GM12878 (cell line): ENCODE data around the gene EPB41L4B. TPM values are rescaled to one million over a fixed set of nuclear protein-coding genes. Genes with fewer than 3 reads are reported as not detected.

ENCODE experiments used
- ATAC-seq: fragments of 200-7000 bp; cut with Tn5 transposase; 3 replicates; pipeline ENCODE4 v1.9.1; 2020; ENCODE audit warnings: mild to moderate bottlenecking, moderate library complexity
- BruUV-seq: library from RNA; stranded (reverse); fragments of 400-500 nt; replicated peaks from 2 replicates; lab custom pipeline; 2021; lab: Mats Ljungman, UMichigan
- CTCF ChIA-PET: fragments of 300-600 bp; sonication (Branson Sonifier 250); formaldehyde crosslinking; extraction: SDS; loops from one replicate; lab custom pipeline; 2021; ENCODE audit warnings: inconsistent platforms; lab: Yijun Ruan, JAX
- POLR2A ChIA-PET: fragments of 350-600 bp; formaldehyde crosslinking; extraction: SDS; loops from one replicate; lab custom pipeline; 2021; ENCODE audit warnings: inconsistent platforms; lab: Charles Lee
- RAD21 ChIA-PET: fragments of 300-600 bp; sonication (Branson Sonifier 250); formaldehyde crosslinking; loops from one replicate; lab custom pipeline; 2023; ENCODE audit warnings: antibody characterized with exemption; ENCODE audit not compliant: unreplicated experiment; lab: Charles Lee
- SMC1A ChIA-PET: fragments of 300-600 bp; sonication (Branson Sonifier 250); formaldehyde crosslinking; loops from one replicate; lab custom pipeline; 2023; ENCODE audit not compliant: unreplicated experiment, uncharacterized antibody; lab: Charles Lee
- DNase-seq: peaks from one replicate; pipeline ENCODE4 v3.0.0-alpha.2; 2011; ENCODE audit warnings: low read depth, low spot score
- FAIRE-seq: peaks from 3 replicates; lab custom pipeline; 2011; peaks lifted over from hg19 to GRCh38; lab: Jason Lieb, UNC
- H2AFZ ChIP-seq: 2 replicates; pipeline ENCODE4 v1.6.0; 2011; ENCODE audit warnings: low read depth, low read length, control low read depth; ENCODE audit not compliant: control insufficient read depth
- H3K27ac ChIP-seq: 2 replicates; pipeline ENCODE4 v1.5.1; 2011; ENCODE audit warnings: control low read depth; ENCODE audit not compliant: control insufficient read depth, insufficient read depth
- H3K27me3 ChIP-seq, 2 experiments: replicated peaks in 1 of 2; 2 replicates each; pipeline versions ENCODE4 v1.6.0 to v1.6.1; 2011; ENCODE audit warnings: low read length in 1 of 2; ENCODE audit not compliant: control insufficient read depth in 2 of 2, insufficient read depth in 2 of 2
- H3K36me3 ChIP-seq, 2 experiments: 2 replicates each; pipeline ENCODE4 v1.5.1; 2011; ENCODE audit warnings: low read length in 1 of 2; ENCODE audit not compliant: control insufficient read depth in 2 of 2, insufficient read depth in 2 of 2
- H3K4me1 ChIP-seq: 2 replicates; pipeline ENCODE4 v1.6.1; 2011; ENCODE audit warnings: mild to moderate bottlenecking, low read length, moderate library complexity, mixed read lengths; ENCODE audit not compliant: control insufficient read depth, insufficient read depth
- H3K4me2 ChIP-seq: 2 replicates; pipeline ENCODE4 v1.6.0; 2011; ENCODE audit warnings: control low read depth; ENCODE audit not compliant: control insufficient read depth, insufficient read depth
- H3K4me3 ChIP-seq: fragments of 200-600 bp; sonication (generic); 2 replicates; pipeline ENCODE4 v1.5.1; 2016
- H3K79me2 ChIP-seq: 2 replicates; pipeline ENCODE4 v1.6.0; 2011; ENCODE audit warnings: low read length; ENCODE audit not compliant: control insufficient read depth, insufficient read depth
- H3K9ac ChIP-seq: 2 replicates; pipeline ENCODE4 v1.8.0; 2011; ENCODE audit warnings: low read length, control low read depth, mixed read lengths; ENCODE audit not compliant: control insufficient read depth, insufficient read depth
- H3K9me3 ChIP-seq: replicated peaks from 3 replicates; pipeline ENCODE4 v1.5.1; 2011; ENCODE audit warnings: mild to moderate bottlenecking, low read length; ENCODE audit not compliant: control insufficient read depth, insufficient read depth
- H4K20me1 ChIP-seq: 2 replicates; pipeline ENCODE4 v1.6.0; 2011; ENCODE audit not compliant: control insufficient read depth, insufficient read depth
- BMI1 ChIP-seq: fragments of 450-650 bp; IDR thresholded peaks from 2 replicates; pipeline ENCODE4 v1.6.1; 2016; ENCODE audit warnings: mild to moderate bottlenecking, moderate library complexity, borderline replicate concordance
- BRCA1 ChIP-seq: IDR thresholded peaks from 2 replicates; pipeline ENCODE4 v1.6.1; 2011; ENCODE audit warnings: low read depth, low read length, improper control_type of control experiment
- CBX3 ChIP-seq: fragments of 200-600 bp; sonication (generic); IDR thresholded peaks from 2 replicates; pipeline ENCODE4 v1.6.1; 2016; ENCODE audit warnings: low read depth, borderline replicate concordance
- DPF2 ChIP-seq: fragments of 450-650 bp; IDR thresholded peaks from 2 replicates; pipeline ENCODE4 v1.6.1; 2017; ENCODE audit warnings: mild to moderate bottlenecking
- EGR1 ChIP-seq, 2 experiments: IDR thresholded peaks; 1 replicate in 1 of 2; 2 replicates in 1 of 2; pipeline ENCODE4 v1.6.1; 2011 to 2012; ENCODE audit warnings: low read depth in 2 of 2, low read length in 2 of 2, borderline replicate concordance in 1 of 2, mild to moderate bottlenecking in 1 of 2, moderate library complexity in 1 of 2
- KAT2A ChIP-seq: conservative IDR thresholded peaks from 2 replicates; pipeline ENCODE4 v1.6.1; 2011; ENCODE audit warnings: low read depth, low read length; ENCODE audit not compliant: control insufficient read depth
- MTA2 ChIP-seq: fragments of 450-650 bp; IDR thresholded peaks from 2 replicates; pipeline ENCODE4 v1.6.1; 2016; ENCODE audit warnings: low read depth, mild to moderate bottlenecking, moderate library complexity
- RB1 ChIP-seq: fragments of 450-650 bp; formaldehyde crosslinking; IDR thresholded peaks from 2 replicates; pipeline ENCODE4 v1.6.1; 2017; ENCODE audit warnings: mild to moderate bottlenecking, borderline replicate concordance
- SIN3A ChIP-seq: IDR thresholded peaks from 2 replicates; pipeline ENCODE4 v1.6.1; 2012; ENCODE audit warnings: low read depth, low read length, improper control_type of control experiment
- TCF12 ChIP-seq: IDR thresholded peaks from 2 replicates; pipeline ENCODE4 v1.6.1; 2011; ENCODE audit warnings: low read depth, mild to moderate bottlenecking, low read length
- YY1 ChIP-seq: IDR thresholded peaks from 2 replicates; pipeline ENCODE4 v1.6.1; 2011; ENCODE audit warnings: low read depth, mild to moderate bottlenecking, low read length
- ZNF217 ChIP-seq: fragments of 450-650 bp; IDR thresholded peaks from 2 replicates; pipeline ENCODE4 v1.6.1; 2017; ENCODE audit warnings: antibody characterized with exemption, mild to moderate bottlenecking
- ZZZ3 ChIP-seq: IDR thresholded peaks from 2 replicates; pipeline ENCODE4 v1.6.1; 2011; ENCODE audit warnings: low read depth; ENCODE audit not compliant: control insufficient read depth, insufficient read length
- WGBS: methylation state at CpG from one replicate; pipeline ENCODE4 v1.1.6; 2016; ENCODE audit warnings: low lambda C conversion rate; ENCODE audit not compliant: insufficient replicate concordance, insufficient coverage; ENCODE audit errors: missing lambda C conversion rate; 5-methylcytosine and 5-hydroxymethylcytosine counted together
- in situ Hi-C: fragments of 300-500 bp; cut with MboI; formaldehyde crosslinking; loops from 9 replicates; pipeline ENCODE4 v1.14.3; 2018; ENCODE audit warnings: mixed read lengths
- intact Hi-C: fragments of 100-400 bp; cut with micrococcal nuclease; formaldehyde crosslinking; loops from one replicate; pipeline ENCODE4 v1.14.2; 2022; ENCODE audit not compliant: unreplicated experiment
- polyA plus RNA-seq, 11 experiments: library from polyadenylated mRNA; depleted of rRNA in 4 of 11; unstranded in 6 of 11; stranded (reverse) in 5 of 11; fragments of >200 nt; fragmentation: Nextera tagmentation in 4 of 11; fragmentation: Illumina TruSeq in 1 of 11; extraction: Ambion mirVana in 4 of 11; extraction: Trizol in 1 of 11; gene quantifications; 1 replicate in 1 of 11; 2 replicates in 10 of 11; pipeline versions ENCODE4 v1.2.1 to v1.2.3, GENCODE V29; 2011 to 2016; ENCODE audit warnings: inconsistent platforms in 2 of 11, missing spikeins in 2 of 11, low read depth in 1 of 11
- total RNA-seq, 4 experiments: library from RNA; depleted of rRNA in 3 of 4; stranded (reverse); fragments of >200 nt in 3 of 4; fragmentation: Illumina TruSeq in 1 of 4; extraction: Trizol in 1 of 4; gene quantifications; 2 replicates each; pipeline versions ENCODE4 v1.2.1 to v1.2.3, GENCODE V29; 2013 to 2021
- TF ChIP-seq, protein P1 (sequence below): fragments of 450-650 bp; IDR thresholded peaks from 2 replicates; pipeline ENCODE4 v1.6.1; 2017; ENCODE audit warnings: antibody characterized with exemption, mild to moderate bottlenecking, moderate library complexity
- TF ChIP-seq, protein P2 (sequence below): fragments of 450-650 bp; IDR thresholded peaks from 2 replicates; pipeline ENCODE4 v1.6.1; 2017; ENCODE audit warnings: low read depth, mild to moderate bottlenecking, moderate library complexity
- TF ChIP-seq, protein P3 (sequence below): fragments of 450-650 bp; IDR thresholded peaks from 2 replicates; pipeline ENCODE4 v1.6.1; 2016; ENCODE audit warnings: mild to moderate bottlenecking
- TF ChIP-seq, protein P4 (sequence below): IDR thresholded peaks from 2 replicates; pipeline ENCODE4 v1.6.1; 2011; ENCODE audit warnings: low read depth, low read length, improper control_type of control experiment, borderline replicate concordance
- TF ChIP-seq, protein P5 (sequence below): IDR thresholded peaks from 2 replicates; pipeline ENCODE4 v1.6.1; 2012; ENCODE audit warnings: low read depth, low read length, improper control_type of control experiment

Gene EPB41L4B
- total and polyA plus RNA-seq, 10 of the 15 experiments (the other 5 are each of a cell fraction or from before 2014, with no cell fraction given): 0.04 to 0.75 (median 0.13) TPM; not detected in 1

DNA sequence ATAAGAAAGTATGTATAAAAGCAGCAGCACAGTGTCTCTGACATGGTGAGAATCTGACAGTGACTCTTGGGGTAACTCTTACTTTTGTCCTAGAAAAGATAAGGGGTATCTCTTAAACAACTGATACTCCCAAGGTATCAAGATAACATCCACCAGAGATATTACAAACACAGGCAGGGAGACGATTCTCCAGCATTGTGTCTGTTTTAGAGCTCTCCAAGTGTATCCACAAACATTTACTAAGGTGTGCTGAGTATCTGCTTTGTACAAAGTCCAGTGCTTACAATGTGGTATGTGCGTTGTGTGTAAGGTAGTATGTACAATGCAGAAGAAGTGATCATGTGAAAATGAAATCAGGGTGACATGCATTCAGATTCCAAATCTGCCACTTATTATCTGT is 196.7 kb downstream of the EPB41L4B start:
- ATAC-seq (no peak), FAIRE-seq (no peak), DNase-seq (no peak)
- Histone ChIP-seq H3K27me3 (no peaks in the 10 kb centered on the region), H3K79me2 (peaks cover 6% of the 10 kb centered on the region), H3K4me3 (no peak overlapping the region), H3K4me1 (peaks cover 7% of the 10 kb centered on the region; the same call in 1 of the 2 replicates), H4K20me1 (no peaks in the 10 kb centered on the region), H3K9ac (no peak overlapping the region), H2AFZ (no peak overlapping the region), H3K36me3 (no peaks in the 10 kb centered on the region), H3K27ac (no peak overlapping the region), H3K9me3 (no peaks in the 10 kb centered on the region), H3K4me2 (no peak overlapping the region)
- in situ Hi-C loops (no loop called here), intact Hi-C loops (no loop called here)
- 91% methylated on average over 2 of the region's 2 CpGs for WGBS
- no peak for TF ChIP-seq DPF2
- no peak for TF ChIP-seq ZZZ3
- TF ChIP-seq, protein P1, sequence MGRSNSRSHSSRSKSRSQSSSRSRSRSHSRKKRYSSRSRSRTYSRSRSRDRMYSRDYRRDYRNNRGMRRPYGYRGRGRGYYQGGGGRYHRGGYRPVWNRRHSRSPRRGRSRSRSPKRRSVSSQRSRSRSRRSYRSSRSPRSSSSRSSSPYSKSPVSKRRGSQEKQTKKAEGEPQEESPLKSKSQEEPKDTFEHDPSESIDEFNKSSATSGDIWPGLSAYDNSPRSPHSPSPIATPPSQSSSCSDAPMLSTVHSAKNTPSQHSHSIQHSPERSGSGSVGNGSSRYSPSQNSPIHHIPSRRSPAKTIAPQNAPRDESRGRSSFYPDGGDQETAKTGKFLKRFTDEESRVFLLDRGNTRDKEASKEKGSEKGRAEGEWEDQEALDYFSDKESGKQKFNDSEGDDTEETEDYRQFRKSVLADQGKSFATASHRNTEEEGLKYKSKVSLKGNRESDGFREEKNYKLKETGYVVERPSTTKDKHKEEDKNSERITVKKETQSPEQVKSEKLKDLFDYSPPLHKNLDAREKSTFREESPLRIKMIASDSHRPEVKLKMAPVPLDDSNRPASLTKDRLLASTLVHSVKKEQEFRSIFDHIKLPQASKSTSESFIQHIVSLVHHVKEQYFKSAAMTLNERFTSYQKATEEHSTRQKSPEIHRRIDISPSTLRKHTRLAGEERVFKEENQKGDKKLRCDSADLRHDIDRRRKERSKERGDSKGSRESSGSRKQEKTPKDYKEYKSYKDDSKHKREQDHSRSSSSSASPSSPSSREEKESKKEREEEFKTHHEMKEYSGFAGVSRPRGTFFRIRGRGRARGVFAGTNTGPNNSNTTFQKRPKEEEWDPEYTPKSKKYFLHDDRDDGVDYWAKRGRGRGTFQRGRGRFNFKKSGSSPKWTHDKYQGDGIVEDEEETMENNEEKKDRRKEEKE: no peak
- no peak for TF ChIP-seq BMI1
- TF ChIP-seq, protein P2, sequence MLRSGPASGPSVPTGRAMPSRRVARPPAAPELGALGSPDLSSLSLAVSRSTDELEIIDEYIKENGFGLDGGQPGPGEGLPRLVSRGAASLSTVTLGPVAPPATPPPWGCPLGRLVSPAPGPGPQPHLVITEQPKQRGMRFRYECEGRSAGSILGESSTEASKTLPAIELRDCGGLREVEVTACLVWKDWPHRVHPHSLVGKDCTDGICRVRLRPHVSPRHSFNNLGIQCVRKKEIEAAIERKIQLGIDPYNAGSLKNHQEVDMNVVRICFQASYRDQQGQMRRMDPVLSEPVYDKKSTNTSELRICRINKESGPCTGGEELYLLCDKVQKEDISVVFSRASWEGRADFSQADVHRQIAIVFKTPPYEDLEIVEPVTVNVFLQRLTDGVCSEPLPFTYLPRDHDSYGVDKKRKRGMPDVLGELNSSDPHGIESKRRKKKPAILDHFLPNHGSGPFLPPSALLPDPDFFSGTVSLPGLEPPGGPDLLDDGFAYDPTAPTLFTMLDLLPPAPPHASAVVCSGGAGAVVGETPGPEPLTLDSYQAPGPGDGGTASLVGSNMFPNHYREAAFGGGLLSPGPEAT: no peak
- no peak for TF ChIP-seq KAT2A
- no peak for TF ChIP-seq ZNF217
- no peak for TF ChIP-seq EGR1 (IDR thresholded peaks at IDR 0.05; ENCODE audit: borderline replicate concordance in 1 of 2, low read depth in 2 of 2, low read length in 2 of 2)
- TF ChIP-seq BRCA1: no peak
- no peak for TF ChIP-seq MTA2
- no peak for TF ChIP-seq SIN3A
- no peak for TF ChIP-seq RB1
- TF ChIP-seq CBX3: no peak
- TF ChIP-seq, protein P3, sequence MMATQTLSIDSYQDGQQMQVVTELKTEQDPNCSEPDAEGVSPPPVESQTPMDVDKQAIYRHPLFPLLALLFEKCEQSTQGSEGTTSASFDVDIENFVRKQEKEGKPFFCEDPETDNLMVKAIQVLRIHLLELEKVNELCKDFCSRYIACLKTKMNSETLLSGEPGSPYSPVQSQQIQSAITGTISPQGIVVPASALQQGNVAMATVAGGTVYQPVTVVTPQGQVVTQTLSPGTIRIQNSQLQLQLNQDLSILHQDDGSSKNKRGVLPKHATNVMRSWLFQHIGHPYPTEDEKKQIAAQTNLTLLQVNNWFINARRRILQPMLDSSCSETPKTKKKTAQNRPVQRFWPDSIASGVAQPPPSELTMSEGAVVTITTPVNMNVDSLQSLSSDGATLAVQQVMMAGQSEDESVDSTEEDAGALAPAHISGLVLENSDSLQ: no peak
- TF ChIP-seq TCF12: no peak
- no peak for TF ChIP-seq YY1
- TF ChIP-seq, protein P4, sequence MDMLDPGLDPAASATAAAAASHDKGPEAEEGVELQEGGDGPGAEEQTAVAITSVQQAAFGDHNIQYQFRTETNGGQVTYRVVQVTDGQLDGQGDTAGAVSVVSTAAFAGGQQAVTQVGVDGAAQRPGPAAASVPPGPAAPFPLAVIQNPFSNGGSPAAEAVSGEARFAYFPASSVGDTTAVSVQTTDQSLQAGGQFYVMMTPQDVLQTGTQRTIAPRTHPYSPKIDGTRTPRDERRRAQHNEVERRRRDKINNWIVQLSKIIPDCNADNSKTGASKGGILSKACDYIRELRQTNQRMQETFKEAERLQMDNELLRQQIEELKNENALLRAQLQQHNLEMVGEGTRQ: no peak
- TF ChIP-seq, protein P5, sequence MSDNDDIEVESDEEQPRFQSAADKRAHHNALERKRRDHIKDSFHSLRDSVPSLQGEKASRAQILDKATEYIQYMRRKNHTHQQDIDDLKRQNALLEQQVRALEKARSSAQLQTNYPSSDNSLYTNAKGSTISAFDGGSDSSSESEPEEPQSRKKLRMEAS: no peak
- CTCF ChIA-PET: interaction anchor here (0.5 kb wide), 1 partner anchor 45 kb away, joined by 3 read pairs; no protein-coding TSS in a partner anchor
- RAD21 ChIA-PET: no interaction called here
- BruUV-seq: no TSS peak
- SMC1A ChIA-PET: interaction anchor here (0.5 to 1.1 kb wide), 4 partner anchors 15 to 183 kb away, joined by 3 to 5 read pairs (median 4); no protein-coding TSS in a partner anchor
- POLR2A ChIA-PET: interaction anchor here (1.5 kb wide), 1 partner anchor 10 kb away, joined by 3 read pairs; no protein-coding TSS in a partner anchor
